CD4-positive, alpha-beta T cell treated with Interleukin-1 beta for 1 hour (primary cell): Measurements from ENCODE around the gene TRMT44.
"Not testable (repeated sequence)": the region's sequence is repeated elsewhere in the genome, so short reads cannot be mapped to it uniquely, and the experiment has no call there.

ENCODE experiments used
- DNase-seq, 2 donors: peaks; one replicate each; pipeline ENCODE4 v3.0.0-alpha.2; 2020 to 2022

The TRMT44 gene, protein sequence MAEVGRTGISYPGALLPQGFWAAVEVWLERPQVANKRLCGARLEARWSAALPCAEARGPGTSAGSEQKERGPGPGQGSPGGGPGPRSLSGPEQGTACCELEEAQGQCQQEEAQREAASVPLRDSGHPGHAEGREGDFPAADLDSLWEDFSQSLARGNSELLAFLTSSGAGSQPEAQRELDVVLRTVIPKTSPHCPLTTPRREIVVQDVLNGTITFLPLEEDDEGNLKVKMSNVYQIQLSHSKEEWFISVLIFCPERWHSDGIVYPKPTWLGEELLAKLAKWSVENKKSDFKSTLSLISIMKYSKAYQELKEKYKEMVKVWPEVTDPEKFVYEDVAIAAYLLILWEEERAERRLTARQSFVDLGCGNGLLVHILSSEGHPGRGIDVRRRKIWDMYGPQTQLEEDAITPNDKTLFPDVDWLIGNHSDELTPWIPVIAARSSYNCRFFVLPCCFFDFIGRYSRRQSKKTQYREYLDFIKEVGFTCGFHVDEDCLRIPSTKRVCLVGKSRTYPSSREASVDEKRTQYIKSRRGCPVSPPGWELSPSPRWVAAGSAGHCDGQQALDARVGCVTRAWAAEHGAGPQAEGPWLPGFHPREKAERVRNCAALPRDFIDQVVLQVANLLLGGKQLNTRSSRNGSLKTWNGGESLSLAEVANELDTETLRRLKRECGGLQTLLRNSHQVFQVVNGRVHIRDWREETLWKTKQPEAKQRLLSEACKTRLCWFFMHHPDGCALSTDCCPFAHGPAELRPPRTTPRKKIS

DNA sequence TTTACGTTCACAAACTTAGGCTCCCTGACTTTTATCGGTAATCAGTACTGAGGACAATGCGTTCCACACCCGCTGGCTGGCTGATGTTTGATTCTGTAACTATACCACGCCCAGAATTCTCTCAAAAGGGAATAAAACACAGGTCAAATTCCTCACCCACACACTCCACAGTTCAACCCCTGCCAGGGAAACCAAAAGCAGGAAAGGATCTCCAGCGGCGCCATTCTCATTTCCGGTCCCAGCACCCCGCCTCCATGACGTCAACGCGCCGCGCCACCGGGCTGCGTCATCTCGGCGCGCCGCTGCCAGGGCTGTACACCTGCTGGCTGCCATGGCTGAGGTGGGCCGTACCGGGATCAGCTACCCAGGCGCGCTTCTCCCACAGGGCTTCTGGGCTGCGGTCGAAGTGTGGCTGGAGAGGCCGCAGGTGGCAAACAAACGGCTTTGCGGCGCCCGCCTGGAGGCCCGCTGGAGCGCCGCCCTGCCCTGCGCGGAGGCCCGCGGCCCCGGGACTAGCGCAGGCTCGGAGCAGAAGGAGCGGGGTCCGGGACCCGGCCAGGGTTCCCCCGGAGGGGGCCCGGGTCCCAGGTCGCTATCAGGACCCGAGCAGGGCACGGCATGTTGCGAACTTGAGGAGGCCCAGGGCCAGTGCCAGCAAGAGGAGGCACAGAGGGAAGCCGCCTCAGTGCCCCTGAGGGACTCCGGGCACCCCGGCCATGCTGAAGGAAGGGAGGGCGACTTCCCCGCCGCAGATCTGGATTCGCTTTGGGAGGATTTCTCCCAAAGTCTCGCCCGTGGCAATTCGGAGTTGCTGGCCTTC lies at the start of gene TRMT44, which contains the start of gene ACOX3:
Gene TRMT44, plus strand, starts transcription at position 286 of the 820 bp plus-strand sequence. Its CDS starts 46 bp downstream, at position 332.
Gene ACOX3, minus strand, starts transcription at position 232 of the 820 bp plus-strand sequence. CDS start 24,202 bp downstream, outside the sequence.
- peak; percentile 92 to 96 for DNase-seq

DNA sequence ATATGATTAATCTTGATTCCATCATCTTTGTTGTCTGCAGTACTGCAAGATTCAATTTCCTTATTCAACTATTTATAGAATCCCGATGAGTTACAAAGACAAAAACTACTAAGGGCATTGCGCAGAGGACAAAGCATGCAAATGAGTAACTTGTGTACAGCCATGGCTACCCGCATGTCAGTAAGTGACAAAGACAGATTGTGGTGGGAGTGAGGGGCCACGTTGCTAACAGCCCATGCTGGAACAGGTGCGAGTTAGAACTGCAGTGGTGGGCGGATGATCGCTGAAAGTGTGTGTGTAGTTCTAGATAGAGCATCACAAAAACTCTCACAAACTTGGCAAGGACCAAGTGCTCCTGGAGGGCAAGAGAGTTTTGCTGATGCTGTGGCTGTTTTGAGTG lies 49.5 kb upstream of the TRMT44 start:
- no peak for DNase-seq

DNA sequence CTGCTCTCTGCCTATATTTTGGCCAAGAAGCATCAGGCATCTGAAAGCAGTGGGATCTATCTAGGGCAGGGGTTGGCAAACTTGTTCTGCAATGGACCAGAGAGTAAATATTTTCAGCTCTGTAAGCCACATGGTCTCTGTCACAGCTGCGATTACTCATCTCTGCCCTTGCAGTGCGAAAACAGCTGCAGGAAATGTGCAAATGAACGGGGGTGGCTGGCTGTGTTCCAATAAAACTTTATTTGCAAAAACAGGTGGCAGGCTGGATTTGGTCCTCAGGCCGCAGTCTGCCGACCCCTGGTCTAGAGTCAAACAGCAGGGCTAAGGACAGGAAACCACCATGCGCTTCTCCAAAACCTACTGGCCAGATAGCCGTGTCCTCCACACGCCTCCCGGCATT lies 48.6 kb upstream of the TRMT44 start:
- no peak for DNase-seq

DNA sequence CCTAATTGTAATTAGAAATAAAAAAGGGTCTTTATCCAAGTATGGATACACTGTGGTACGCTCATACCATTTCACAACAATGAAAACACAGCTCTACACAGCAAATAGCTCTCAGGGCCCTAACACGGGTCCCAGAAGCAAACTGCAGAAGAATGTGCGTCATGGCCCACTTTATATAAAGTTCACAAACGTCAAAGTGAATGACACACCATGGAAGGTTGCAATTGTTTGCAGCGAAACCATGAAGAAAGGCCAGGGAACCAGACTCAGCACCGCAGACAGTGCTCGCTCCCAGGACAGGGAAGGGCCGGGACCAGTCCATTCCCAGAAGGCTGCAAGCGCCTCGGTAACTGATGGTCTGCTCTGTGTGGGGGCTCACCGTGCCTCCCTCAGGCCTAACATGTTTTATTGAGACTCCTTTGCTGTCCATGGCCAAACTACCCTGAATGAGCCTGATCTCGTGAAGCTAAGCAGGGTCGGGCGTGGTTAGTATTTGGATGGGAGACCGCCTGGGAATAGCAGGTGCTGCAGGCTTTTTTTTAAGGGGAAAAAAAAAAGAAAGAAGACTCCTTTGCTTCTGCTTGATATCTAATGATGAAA lies 47.9 kb upstream of the TRMT44 start:
- peak in 1 of 2 donors; percentile 8 for DNase-seq

DNA sequence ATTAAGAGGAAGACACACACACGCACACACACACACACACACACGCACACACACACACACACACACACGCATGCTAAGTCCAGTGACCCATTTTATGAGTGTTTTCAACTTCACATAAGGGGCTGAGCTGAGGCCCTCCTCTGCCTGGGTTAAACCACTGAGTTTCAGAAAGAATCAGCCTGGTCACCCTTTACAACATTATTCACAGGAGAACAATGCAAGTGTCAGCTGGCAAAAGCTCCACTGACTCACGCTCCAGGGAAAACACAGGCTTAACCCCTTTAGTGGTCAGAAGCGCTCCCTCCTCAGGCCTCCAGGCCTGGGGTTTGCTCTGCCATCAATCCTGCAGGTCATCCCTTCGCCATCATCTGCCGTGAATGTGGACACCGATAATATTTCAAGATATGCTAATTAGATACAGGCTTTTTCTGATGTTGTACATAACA lies 47.0 kb upstream of the TRMT44 start:
- DNase-seq = no peak

DNA sequence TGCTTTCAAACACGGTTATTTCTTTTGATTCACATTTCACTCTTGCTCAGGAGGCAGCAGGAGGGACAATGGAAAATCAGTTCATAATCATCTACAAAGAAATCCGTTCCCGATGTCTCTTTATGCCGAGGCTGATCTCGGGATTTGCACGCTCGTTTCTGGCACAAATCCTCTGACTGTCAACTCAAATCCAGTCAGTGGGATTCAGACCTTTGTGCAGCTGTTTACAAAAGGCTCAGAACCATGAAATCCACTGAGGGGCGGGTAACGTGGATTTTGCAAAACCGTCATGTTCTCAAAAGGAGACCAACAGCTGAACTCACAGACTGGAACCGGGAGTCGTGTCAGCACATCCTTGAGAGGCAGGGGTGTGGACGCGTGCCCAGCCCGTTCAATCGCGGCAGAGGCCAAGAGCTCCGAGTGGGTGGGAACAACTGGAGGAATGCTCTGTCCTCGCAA lies 46.5 kb upstream of the TRMT44 start:
- no peak for DNase-seq

DNA sequence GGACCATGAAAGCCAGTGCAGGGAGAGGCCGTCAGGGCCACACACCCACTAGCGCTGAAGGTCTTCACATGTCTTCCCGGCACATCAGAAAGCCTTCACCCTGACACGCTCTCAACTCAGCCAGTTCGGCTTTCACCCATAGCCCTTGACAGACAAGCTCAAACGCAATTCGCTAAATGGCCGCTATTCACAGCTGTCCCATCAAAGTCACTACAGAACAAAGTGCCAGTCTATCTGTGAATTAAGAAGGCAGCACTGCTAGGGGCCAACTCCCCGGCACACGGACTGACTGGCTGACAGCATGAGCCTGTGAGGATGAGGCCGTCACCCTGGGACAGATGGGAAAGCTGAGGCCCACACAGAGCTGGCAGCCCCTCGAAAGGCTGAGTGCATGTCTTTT lies 45.8 kb upstream of the TRMT44 start:
- no peak for DNase-seq

DNA sequence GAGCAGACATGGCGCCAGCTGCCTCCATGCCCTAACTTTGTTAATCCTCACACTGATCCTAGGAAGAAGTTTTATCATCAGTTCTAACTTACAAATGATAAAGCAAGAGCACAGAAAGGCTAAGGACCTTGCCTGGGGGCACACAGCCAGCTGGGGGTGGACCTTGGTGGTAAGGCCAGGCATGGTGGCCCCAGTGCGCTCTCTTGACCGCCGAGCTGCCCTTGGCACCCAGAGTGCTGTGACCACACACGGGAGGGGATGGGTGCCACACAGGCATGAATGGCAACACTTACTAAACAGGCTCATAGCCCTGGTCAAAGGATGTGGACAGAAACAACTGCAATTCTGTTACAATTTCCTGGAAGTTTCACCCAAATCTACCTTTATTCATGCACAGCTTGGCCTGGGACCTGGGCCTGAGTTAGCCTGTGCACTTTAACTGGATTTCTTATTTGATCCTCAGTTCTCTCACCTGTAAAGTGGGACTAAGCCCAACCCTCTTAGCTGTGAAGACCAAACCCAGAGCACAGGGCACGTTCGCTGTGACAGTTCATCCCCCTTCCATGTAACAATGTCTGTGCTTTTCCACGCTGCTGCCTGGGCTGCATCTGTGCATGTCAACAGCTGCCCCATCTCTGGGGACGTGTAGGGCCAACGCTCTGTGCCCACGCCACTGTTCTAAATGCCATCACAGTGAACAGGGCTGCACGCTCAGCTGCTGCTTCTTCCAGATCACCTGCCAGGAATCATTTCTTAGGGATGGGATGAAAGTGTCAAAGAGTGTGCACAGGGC lies 44.9 kb upstream of the TRMT44 start:
- DNase-seq = no peak

DNA sequence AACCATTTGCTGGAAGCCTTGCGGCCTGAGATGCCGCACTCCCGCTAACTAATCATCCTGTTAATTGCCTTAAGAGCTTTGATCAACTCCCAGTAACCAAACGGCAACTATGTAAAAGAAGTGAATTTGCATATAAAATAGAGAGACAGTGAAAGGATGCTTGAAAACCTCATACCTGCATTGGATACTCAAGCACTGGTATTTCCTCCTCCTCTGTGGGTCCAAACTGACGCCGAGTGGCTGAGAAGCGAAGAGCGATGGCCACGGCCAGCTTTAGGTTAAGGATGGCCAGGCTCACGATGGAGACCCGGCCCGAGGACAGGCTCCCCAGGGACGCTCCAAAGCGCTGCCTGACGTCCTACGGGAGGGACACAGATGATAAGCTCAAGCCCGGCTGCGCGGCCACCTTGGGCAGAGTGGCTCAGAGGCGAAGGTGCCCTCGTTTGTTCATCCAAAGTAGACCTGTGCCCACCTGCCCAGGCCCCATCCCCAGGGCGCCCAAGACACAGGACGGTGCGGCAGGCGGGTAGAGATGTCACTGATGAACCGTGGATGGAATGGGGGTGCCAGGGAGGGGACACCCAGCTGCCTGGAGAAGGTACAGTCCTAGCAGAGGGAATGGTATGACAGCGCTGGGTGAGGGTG lies 43.7 kb upstream of the TRMT44 start:
- DNase-seq = no peak

DNA sequence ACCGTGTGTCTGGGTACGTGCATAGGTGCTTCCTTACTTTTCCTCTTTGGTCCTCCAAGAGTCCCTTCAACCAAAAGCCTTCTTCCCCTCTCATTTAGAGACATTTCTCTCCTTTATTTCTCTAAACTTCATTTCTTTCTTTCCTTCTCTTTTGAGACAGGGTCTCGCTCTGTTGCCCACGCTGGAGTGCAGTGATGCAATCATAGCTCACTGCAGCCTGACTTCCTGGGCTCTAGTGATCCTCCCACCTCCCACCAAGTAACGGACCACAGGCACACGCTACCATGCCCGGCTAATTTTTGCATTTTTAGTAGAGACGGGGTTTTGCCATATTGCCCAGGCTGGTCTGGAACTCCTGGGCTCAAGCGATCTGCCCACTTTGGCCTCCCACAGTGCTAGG lies 42.2 kb upstream of the TRMT44 start:
- no peak for DNase-seq

DNA sequence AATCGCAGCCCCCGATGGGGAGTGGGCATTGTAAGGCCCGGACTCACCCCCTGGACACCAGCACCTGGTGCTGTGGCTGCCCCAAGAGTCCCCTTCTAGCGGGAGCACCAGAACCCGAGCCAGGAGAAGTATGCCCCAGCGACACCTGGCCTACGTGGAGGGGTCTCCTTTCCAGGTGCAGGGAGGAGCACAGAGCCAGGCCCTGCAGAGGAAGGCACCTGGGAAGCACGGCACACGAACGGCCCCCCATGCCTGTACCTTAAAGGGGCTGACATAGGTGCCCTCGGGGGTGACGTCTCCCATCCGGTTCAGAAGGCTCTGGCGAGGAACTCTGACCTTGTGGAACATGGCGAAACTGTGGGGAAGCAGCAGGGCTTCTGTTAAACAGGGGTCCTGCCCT lies 41.3 kb upstream of the TRMT44 start:
- no peak for DNase-seq

DNA sequence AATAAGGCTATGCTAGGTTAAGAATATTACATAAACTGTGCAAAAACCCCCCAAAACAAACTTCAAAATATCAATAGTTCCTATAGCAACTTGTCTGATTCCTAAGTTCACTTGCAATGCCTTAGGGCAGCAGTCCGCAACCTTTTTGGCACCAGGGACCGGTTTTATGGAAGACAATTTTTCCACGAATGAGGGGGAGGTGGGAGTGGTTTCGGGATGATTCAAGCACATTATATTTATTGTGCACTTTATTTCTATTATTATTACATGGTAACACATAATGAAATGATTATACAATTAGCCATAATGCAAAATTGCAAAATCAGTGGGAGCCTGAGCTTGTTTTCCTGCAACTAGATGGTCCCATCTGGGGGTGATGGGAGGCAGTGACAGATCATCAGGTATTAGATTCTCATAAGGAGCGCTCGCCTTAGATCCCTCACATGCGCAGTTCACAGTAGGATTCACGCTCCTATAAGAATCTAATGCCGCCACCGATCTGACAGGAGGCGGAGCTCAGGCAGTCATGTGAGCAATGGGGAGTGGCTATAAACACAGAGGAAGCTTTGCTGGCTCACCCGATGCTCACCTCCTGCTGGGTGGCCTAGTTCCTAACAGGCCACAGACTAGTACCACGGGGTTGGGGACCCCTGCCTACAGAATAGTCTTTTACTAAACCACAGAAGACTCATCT lies 39.8 kb upstream of the TRMT44 start:
- DNase-seq = no peak

DNA sequence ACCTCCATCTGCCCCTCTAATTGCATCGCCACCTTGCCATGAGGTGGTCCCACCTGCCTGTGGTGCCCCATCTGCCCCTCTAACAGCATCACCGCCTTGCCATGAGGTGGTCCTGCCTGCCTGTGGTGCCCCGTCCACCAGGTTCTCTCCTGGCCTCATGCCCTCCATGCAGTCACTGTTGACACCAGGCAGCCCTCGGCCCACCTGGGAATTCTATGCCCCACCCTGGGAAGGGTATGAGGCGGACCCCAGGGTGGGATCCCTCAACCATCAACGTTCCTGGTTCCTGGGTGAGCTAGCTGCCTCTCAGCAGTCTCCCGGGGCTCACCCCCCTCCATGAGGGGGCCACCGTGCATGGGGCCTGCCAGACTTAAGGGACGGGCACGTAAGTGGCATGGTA lies 38.9 kb upstream of the TRMT44 start:
- DNase-seq = no peak

DNA sequence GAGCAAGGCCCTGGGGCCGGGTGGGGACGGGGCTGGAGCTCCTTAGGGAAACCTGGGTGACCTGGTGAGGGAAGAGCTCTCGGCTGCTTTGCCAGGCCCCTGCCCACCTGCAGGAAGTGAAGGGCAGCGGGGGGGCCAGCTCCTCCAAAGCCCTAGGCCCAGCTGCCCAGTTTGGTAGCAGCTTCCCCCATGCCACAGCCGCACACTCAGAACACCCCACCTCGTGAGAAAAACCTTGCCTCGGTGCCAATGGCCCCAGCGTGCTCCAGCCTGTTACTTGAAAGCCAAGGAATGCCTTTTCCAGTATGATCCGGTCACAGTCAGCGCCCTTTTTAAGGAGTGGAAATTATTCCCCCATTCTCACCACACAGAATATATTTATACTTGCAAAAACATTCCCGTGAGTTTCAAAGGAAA lies 38.4 kb upstream of the TRMT44 start:
- no peak for DNase-seq

DNA sequence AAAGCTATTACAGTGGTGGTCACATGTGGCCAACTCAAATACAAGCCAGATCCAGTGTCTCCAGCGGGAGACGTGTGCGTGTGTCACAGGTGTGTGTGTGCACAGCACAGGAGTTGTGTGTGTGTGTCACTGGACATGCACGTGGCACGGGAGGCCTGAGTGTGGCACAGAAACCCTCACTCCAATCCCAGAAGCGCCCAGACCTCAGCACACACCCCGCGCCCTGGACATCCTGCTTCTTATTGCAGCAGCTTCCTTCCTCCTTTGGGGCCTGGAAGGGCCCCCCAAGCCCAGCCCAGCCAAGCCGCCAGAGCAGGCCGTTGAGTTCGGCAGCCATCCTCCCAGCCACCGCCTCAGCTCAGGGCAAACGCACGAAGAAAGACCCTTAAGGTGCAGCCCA lies 37.9 kb upstream of the TRMT44 start:
- no peak for DNase-seq

DNA sequence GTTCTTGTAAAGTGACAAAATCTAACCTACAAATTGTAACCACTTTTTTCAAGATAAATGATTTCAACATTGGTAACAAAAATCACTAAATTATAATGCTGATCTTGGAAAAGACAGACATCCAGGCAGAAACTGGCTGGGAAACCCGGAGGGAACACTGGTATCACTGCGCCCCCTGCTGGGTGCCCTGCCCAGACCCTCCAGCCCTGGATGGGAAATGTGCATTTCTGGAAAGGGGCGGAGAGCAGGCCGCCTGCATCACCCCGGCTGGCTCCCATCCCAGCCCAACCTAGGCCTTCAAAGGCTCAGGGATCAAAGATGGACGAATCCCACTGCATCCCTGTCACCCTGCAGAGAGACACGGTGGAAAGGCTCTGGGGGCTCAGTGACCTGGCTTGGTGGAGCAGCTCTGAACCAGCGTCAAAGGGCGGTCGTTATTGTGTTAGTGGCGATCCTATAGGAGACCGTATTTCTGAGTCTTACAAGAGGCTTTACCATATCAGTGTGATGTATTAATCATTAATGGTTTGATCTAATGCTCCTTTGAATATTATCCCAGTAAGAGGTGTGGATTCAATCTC lies 37.3 kb upstream of the TRMT44 start:
- DNase-seq = peak; percentile 32 to 45

DNA sequence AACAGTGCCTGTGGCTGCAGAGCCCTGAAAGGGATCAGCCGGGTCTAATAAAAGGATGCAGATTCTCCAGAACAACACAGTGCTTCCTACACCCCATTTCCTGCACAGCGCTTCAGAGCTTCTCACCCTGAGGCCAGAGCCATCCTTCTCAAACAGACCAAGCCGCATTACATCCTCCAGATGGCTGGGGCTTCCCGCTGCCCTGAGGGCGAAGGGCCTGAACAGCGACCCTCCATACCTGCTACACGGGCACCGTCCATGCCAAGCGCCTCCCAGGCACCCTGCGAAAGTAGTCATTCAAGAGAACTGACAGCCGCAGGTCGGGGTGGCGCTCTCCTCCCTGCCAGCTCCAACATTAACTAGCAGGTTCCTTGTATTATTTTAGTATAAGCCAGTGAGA lies 36.6 kb upstream of the TRMT44 start:
- no peak for DNase-seq

DNA sequence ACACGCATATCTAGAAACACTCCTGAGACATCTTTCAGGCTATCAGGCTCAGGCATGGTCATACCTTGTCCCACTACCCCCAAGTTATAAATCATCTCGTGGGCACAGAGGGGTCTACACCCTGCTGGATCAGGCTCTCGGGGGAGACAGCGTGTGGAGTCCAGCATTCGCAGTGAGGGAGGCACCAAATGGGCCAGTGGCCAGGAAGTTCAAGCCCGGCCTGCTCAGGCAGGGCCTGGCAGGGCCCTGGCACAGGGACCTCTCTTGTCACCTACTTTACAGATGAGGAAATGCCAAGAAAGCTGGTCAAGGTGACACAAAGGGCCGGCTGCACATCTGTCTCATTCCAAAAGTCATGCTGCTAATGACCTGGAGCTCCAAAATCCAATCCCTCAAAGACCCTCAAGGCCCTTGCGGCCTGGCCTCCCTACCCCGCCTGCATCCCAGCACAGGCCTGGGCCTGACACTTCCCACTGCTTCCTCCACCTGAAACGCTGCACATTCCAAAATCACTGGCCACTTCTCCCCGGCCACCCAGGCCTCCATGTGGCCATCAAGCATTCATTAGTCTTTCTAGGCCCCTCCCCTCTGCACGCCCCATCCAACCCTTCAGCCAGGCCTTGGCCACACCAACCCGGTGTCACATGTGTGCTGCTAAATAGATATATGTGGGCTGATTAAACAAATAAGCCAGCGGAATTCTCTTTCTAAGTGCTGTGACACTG lies 35.6 kb upstream of the TRMT44 start:
- no peak for DNase-seq

DNA sequence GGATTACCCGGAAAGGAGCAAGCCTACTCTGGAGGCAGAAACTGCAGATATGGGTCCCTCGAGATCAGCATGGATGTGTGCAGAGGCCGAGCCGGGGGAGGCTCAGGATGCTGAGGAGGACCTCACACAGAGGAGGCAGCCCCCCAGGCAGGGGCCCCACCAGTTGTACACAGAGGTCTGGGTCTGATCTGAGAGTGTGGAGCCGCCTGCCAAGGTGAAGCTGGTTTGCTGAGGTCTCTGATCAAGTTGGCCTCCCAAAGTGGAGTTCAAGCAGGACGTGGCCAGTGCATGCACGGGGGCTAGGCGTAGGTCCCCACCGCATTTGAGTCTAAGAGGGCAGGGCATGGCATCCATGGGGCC lies 35.1 kb upstream of the TRMT44 start:
- DNase-seq = no peak

DNA sequence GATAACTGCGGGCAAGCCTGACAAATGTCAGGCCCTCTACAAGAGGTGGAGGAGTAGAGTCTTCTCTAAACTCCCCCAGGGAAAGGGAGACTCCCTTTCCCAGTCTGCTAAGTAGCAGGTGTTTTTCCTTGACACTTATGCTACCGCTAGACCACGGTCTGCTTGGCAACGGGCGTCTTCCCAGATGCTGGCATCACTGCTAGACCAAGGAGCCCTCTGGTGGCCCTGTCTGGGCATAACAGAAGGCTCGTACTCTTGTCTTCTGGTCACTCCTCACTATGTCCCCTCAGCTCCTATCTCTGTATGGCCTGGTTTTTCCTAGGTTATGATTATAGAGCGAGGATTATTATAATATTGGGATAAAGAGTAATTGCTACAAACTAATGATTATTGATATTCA lies 33.7 kb upstream of the TRMT44 start:
- not testable (repeated sequence) for DNase-seq
